ENCODE data around the gene LPIN3. TPM values are rescaled to one million over a fixed set of nuclear protein-coding genes. Genes with fewer than 3 reads are reported as not detected.
A peak's percentile ranks its signal among the peaks of the same experiment; 100 is the strongest.

Gene LPIN3
- total RNA-seq, 4 donors from 2014 or later, result 7.4 to 30.5 (median 10.2) TPM

- TF ChIP-seq CTCF (IDR thresholded peaks at IDR 0.05) (no peak), POLR2A (IDR thresholded peaks at IDR 0.05) (no peak)
- peak overlapping the region; percentile 89 to 99 for H3K27ac ChIP-seq
- H3K4me1 ChIP-seq, result peaks cover 0 to 4% of the 10 kb centered on the region in 2 donors
- peak overlapping the region; percentile 91 to 96 for H3K4me3 ChIP-seq
- intact Hi-C loops (cut with DNase I; ENCODE audit: low total_unique reads), result no loop called here
- no peaks in the 10 kb centered on the region for H3K36me3 ChIP-seq
- H3K27me3 ChIP-seq, result no peaks in the 10 kb centered on the region
- peak; percentile 82 to 84 for DNase-seq
- no peaks in the 10 kb centered on the region for H3K9me3 ChIP-seq
These were observed 23.7 kb upstream of the LPIN3 start for GRCh38 chr20:41316602-41317545.

- H3K36me3 ChIP-seq, result no peaks in the 10 kb centered on the region
- no peaks in the 10 kb centered on the region for H3K27me3 ChIP-seq
- peak within 1 kb of the TSS; percentile 91 to 96 for H3K4me3 ChIP-seq
- peaks cover 0 to 4% of the 10 kb centered on the region in 2 donors for H3K4me1 ChIP-seq
- no peaks in the 10 kb centered on the region for H3K9me3 ChIP-seq
- intact Hi-C loops (cut with DNase I; ENCODE audit: low total_unique reads), result no loop called here
- DNase-seq, result peak; percentile 96 to 99
- peak within 1 kb of the TSS; percentile 89 to 99 for H3K27ac ChIP-seq
- TF ChIP-seq POLR2A (IDR thresholded peaks at IDR 0.05) (peak; percentile 69 to 85), CTCF (IDR thresholded peaks at IDR 0.05) (no peak)
These were observed 22.9 kb upstream of the LPIN3 start, which contains the start of gene ZHX3 for GRCh38 chr20:41317546-41318270. Gene ZHX3, minus strand, starts transcription at chr20:41317731. Its CDS starts 112,815 bp downstream, at chr20:41204916.

- Histone ChIP-seq H3K4me1 (peaks cover 0 to 4% of the 10 kb centered on the region in 2 donors), H3K9me3 (no peaks in the 10 kb centered on the region), H3K27ac (peak overlapping the region; percentile 76 to 99), H3K27me3 (no peaks in the 10 kb centered on the region), H3K36me3 (no peaks in the 10 kb centered on the region), H3K4me3 (peak overlapping the region in 1 of 2 donors; percentile 96)
- no peak for TF ChIP-seq CTCF (IDR thresholded peaks at IDR 0.05)
- TF ChIP-seq POLR2A (IDR thresholded peaks at IDR 0.05), result no peak
- no peak for DNase-seq
- intact Hi-C loops (cut with DNase I; ENCODE audit: low total_unique reads), result no loop called here
These were observed 22.4 kb upstream of the LPIN3 start for GRCh38 chr20:41318271-41318649.

- intact Hi-C loops (cut with DNase I; ENCODE audit: low total_unique reads), result no loop called here
- no peaks in the 10 kb centered on the region for H3K36me3 ChIP-seq
- TF ChIP-seq CTCF (IDR thresholded peaks at IDR 0.05) (no peak), POLR2A (IDR thresholded peaks at IDR 0.05) (no peak)
- no peak for DNase-seq
- H3K9me3 ChIP-seq, result no peaks in the 10 kb centered on the region
- H3K4me1 ChIP-seq, result peaks cover 0 to 4% of the 10 kb centered on the region in 2 donors
- H3K27me3 ChIP-seq, result no peaks in the 10 kb centered on the region
- no peak overlapping the region for H3K27ac ChIP-seq
- H3K4me3 ChIP-seq, result no peak overlapping the region
These were observed 20.2 kb upstream of the LPIN3 start for GRCh38 chr20:41320441-41320840.

Measured in uterus (tissue), 4 donors.